C4-2B (cell line): ENCODE measurements around the gene GRK2.

ENCODE experiments used
- CTCF ChIP-seq: fragments of 450-650 bp; conservative IDR thresholded peaks from 2 replicates; pipeline ENCODE4 v1.5.1; 2017; ENCODE audit warnings: mild to moderate bottlenecking
- ZFX ChIP-seq: fragments of 450-650 bp; IDR thresholded peaks from 2 replicates; pipeline ENCODE4 v1.6.1; 2017

GRCh38 chr11:67282155-67282875 lies 16.0 kb downstream of the GRK2 start:
- TF ChIP-seq CTCF = no peak
- no peak for TF ChIP-seq ZFX
